HepG2 (cell line): ENCODE measurements around the gene PRMT7. TPM values are rescaled to one million over a fixed set of nuclear protein-coding genes. Genes with fewer than 3 reads are reported as not detected.
A peak's percentile ranks its signal among the peaks of the same experiment; 100 is the strongest.

Experiments used
- ATAC-seq: fragments of 200-7000 bp; cut with Tn5 transposase; 3 replicates; pipeline ENCODE4 v1.9.1; 2020; ENCODE audit warnings: mild to moderate bottlenecking, moderate library complexity
- BruUV-seq: library from RNA; stranded (reverse); fragments of 400-500 nt; replicated peaks from 2 replicates; lab custom pipeline; 2021; lab: Mats Ljungman, UMichigan
- CTCF ChIA-PET: fragments of 300-600 bp; formaldehyde crosslinking; extraction: SDS; loops from one replicate; lab custom pipeline; 2021; ENCODE audit warnings: low total read pairs, inconsistent platforms, low intra/inter-chr PET ratio; lab: Yijun Ruan, JAX
- POLR2A ChIA-PET: fragments of 350-600 bp; sonication (Branson Sonifier 250); formaldehyde crosslinking; loops from one replicate; lab custom pipeline; 2020; ENCODE audit warnings: antibody characterized with exemption, inconsistent platforms; lab: Yijun Ruan, JAX
- DNase-seq: peaks from one replicate; pipeline ENCODE4 v3.0.0-alpha.2; 2015; ENCODE audit warnings: low spot score
- FAIRE-seq: peaks from 3 replicates; lab custom pipeline; 2011; peaks lifted over from hg19 to GRCh38; lab: Jason Lieb, UNC
- H2AFZ ChIP-seq: one replicate; pipeline ENCODE4 v1.6.1; 2011; ENCODE audit warnings: low read length, inconsistent platforms
- H3K27ac ChIP-seq: fragments of 300-600 bp; 3 replicates; pipeline ENCODE4 v1.8.0; 2011; ENCODE audit warnings: mixed run types, mild to moderate bottlenecking, mixed read lengths, low read length, inconsistent platforms; ENCODE audit not compliant: insufficient read depth; ENCODE audit errors: extremely low read length
- H3K27me3 ChIP-seq, 2 experiments: fragments of 200-600 bp in 1 of 2; 2 replicates in 1 of 2; 3 replicates in 1 of 2; pipeline versions ENCODE4 v1.6.0 to v1.8.0; 2011; ENCODE audit warnings: low read length in 2 of 2, mild to moderate bottlenecking in 2 of 2, moderate library complexity in 2 of 2, inconsistent platforms in 1 of 2; ENCODE audit not compliant: insufficient read depth in 2 of 2, control insufficient read depth in 1 of 2
- H3K36me3 ChIP-seq, 2 experiments: fragments of 200-600 bp in 1 of 2; replicated peaks in 1 of 2; 2 replicates in 1 of 2; 3 replicates in 1 of 2; pipeline versions ENCODE4 v1.5.1 to v1.8.0; 2011; ENCODE audit warnings: low read length in 2 of 2, inconsistent platforms in 1 of 2; ENCODE audit not compliant: insufficient read depth in 2 of 2, control insufficient read depth in 1 of 2
- H3K4me1 ChIP-seq: 2 replicates; pipeline ENCODE4 v1.5.1; 2012; ENCODE audit warnings: low read length, inconsistent platforms; ENCODE audit not compliant: insufficient read depth
- H3K4me2 ChIP-seq: 2 replicates; pipeline ENCODE4 v1.6.0; 2011; ENCODE audit warnings: low read depth, low read length, inconsistent platforms
- H3K4me3 ChIP-seq, 3 experiments: fragments of 200-600 bp in 1 of 3; sonication (generic), shearing (Covaris generic) in 1 of 3; replicated peaks in 1 of 3; 2 replicates each; pipeline ENCODE4 v1.5.1; 2011 to 2016; ENCODE audit warnings: low read length in 3 of 3, inconsistent platforms in 2 of 3, low read depth in 2 of 3, mild to moderate bottlenecking in 2 of 3, control low read depth in 1 of 3, mixed read lengths in 1 of 3; ENCODE audit not compliant: insufficient read depth in 1 of 3
- H3K79me2 ChIP-seq: one replicate; pipeline ENCODE4 v1.6.1; 2011; ENCODE audit warnings: low read length, inconsistent platforms; ENCODE audit not compliant: insufficient read depth
- H3K9ac ChIP-seq: 2 replicates; pipeline ENCODE4 v1.6.0; 2011; ENCODE audit warnings: mild to moderate bottlenecking, low read depth, low read length, inconsistent platforms; ENCODE audit not compliant: insufficient read depth
- H3K9me3 ChIP-seq: 2 replicates; pipeline ENCODE4 v1.5.1; 2012; ENCODE audit warnings: mild to moderate bottlenecking, low read length
- H4K20me1 ChIP-seq: 2 replicates; pipeline ENCODE4 v1.6.0; 2011; ENCODE audit warnings: inconsistent platforms, mild to moderate bottlenecking, low read length, moderate library complexity; ENCODE audit not compliant: insufficient read depth
- ARID4A ChIP-seq: sonication (generic); formaldehyde crosslinking; IDR thresholded peaks from 2 replicates; pipeline ENCODE4 v1.5.0; 2020; ENCODE audit warnings: mild to moderate bottlenecking, missing genetic modification reagents, borderline replicate concordance
- MYC ChIP-seq: sonication (generic); formaldehyde crosslinking; IDR thresholded peaks from 2 replicates; pipeline ENCODE4 v1.9.0; 2021; ENCODE audit warnings: missing genetic modification reagents, borderline replicate concordance
- ZBTB43 ChIP-seq: sonication (generic); formaldehyde crosslinking; conservative IDR thresholded peaks from 2 replicates; pipeline ENCODE4 v1.4.0; 2020; ENCODE audit warnings: missing genetic modification reagents
- ZNF121 ChIP-seq: sonication (generic); formaldehyde crosslinking; IDR thresholded peaks from 2 replicates; pipeline ENCODE4 v1.5.0; 2020; ENCODE audit warnings: mild to moderate bottlenecking, missing genetic modification reagents
- ZNF432 ChIP-seq: sonication (generic); formaldehyde crosslinking; IDR thresholded peaks from 2 replicates; pipeline ENCODE4 v1.5.0; 2020; ENCODE audit warnings: missing genetic modification reagents, mild to moderate bottlenecking, borderline replicate concordance
- ZNF605 ChIP-seq: sonication (generic); formaldehyde crosslinking; IDR thresholded peaks from 2 replicates; pipeline ENCODE4 v1.8.0; 2022; ENCODE audit warnings: mild to moderate bottlenecking, missing genetic modification reagents
- WGBS: methylation state at CpG from one replicate; pipeline ENCODE4 v1.1.6; 2017; ENCODE audit warnings: low lambda C conversion rate; 5-methylcytosine and 5-hydroxymethylcytosine counted together
- in situ Hi-C: cut with HindIII; loops from 2 replicates; pipeline ENCODE4 v1.10.0; 2017; ENCODE audit warnings: low pct_unique_long_range_greater_than_20kb; ENCODE audit not compliant: extremely low pct_ligation_motif_present
- intact Hi-C: fragments of 100-400 bp; cut with micrococcal nuclease; formaldehyde crosslinking; loops from one replicate; pipeline ENCODE4 v1.10.0; 2022; ENCODE audit not compliant: unreplicated experiment
- polyA plus RNA-seq, 8 experiments: library from polyadenylated mRNA; depleted of rRNA in 3 of 8; stranded (reverse) in 7 of 8; unstranded in 1 of 8; fragments of >200 nt; fragmentation: Illumina TruSeq in 4 of 8; extraction: Trizol in 4 of 8; gene quantifications; 2 replicates each; pipeline versions ENCODE4 v1.2.1 to v1.2.3, GENCODE V29; 2011 to 2016; ENCODE audit warnings: low read depth in 4 of 8, missing spikeins in 1 of 8, mixed read lengths in 1 of 8; ENCODE audit not compliant: insufficient read depth in 1 of 8
- total RNA-seq, 5 experiments: library from RNA; depleted of rRNA; stranded (reverse); fragments of >200 nt; fragmentation: Illumina TruSeq; extraction: Trizol; gene quantifications; 2 replicates each; pipeline ENCODE4 v1.2.3, GENCODE V29; 2016; ENCODE audit warnings: low read depth in 1 of 5

Gene PRMT7
- total and polyA plus RNA-seq, 2 of the 13 experiments (the other 11 are each of a cell fraction or from before 2014, with no cell fraction given), result 47.5 to 55.0 TPM

GRCh38 chr16:68269793-68270192, 41.0 kb upstream of the PRMT7 start (continued):
- 0 out of 2 replicates have a peak, but pooled peaks have one; percentile 7 for TF ChIP-seq ARID4A (CRISPR knock-in tag)
- peak; percentile 98 for TF ChIP-seq ZNF121 (CRISPR knock-in tag)

- TF ChIP-seq ZNF432 (CRISPR knock-in tag) (no peak), MYC (CRISPR knock-in tag) (no peak), ZNF605 (no peak), ZBTB43 (CRISPR knock-in tag) (no peak)
- TF ChIP-seq, all 625 proteins: peak for 0
- DNase-seq (no peak), ATAC-seq (no peak), FAIRE-seq (no peak)
- H3K27me3 ChIP-seq, result no peaks in the 10 kb centered on the region; a peak in 1 of 5 replicates
- ChIA-PET POLR2A (interaction anchor here (1.6 kb wide), 1 partner anchor 40 kb away, joined by 7 read pairs; the partner anchor contains the start of genes PRMT7 and SLC7A6OS), CTCF (interaction anchor here (1.2 kb wide), 1 partner anchor 9 kb away, joined by 3 read pairs; no protein-coding TSS in a partner anchor)
- H4K20me1 ChIP-seq, result peaks cover 31% of the 10 kb centered on the region
- H3K9me3 ChIP-seq, result no peaks in the 10 kb centered on the region
- BruUV-seq, result no TSS peak
- H3K79me2 ChIP-seq, result peaks cover 88% of the 10 kb centered on the region
- H3K4me1 ChIP-seq, result peaks cover 89% of the 10 kb centered on the region
- 0% methylated on average over 1 of the region's 1 CpG for WGBS
- H3K36me3 ChIP-seq, result peaks cover 19 to 36% of the 10 kb centered on the region in 2 experiments
- in situ Hi-C loops (no loop called here), intact Hi-C loops (no loop called here)
- H3K4me3 ChIP-seq, result no peak overlapping the region
- no peak overlapping the region for H3K4me2 ChIP-seq
- no peak overlapping the region for H2AFZ ChIP-seq
- H3K9ac ChIP-seq, result peak overlapping the region; percentile 50; the same call in 1 of the 2 replicates
- H3K27ac ChIP-seq, result peak overlapping the region; percentile 78
Observed at GRCh38 chr16:68270353-68270752, 40.5 kb upstream of the PRMT7 start.
